Pancreas (tissue), 10 donors: ENCODE results near the gene CACNG3. TPM values are rescaled to one million over a fixed set of nuclear protein-coding genes. Genes with fewer than 3 reads are reported as not detected.

Experiments used
- ATAC-seq, 4 donors: fragments of 200-7000 bp; cut with Tn5 transposase; one replicate each; pipeline versions ENCODE4 v1.8.0 to v1.9.1; 2020; ENCODE audit warnings: mild to moderate bottlenecking in 4 of 4, moderate library complexity in 4 of 4
- DNase-seq, 6 donors: peaks; one replicate each; pipeline ENCODE4 v3.0.0-alpha.2; 2020
- FAIRE-seq: peaks from 2 replicates; lab custom pipeline; 2012; peaks lifted over from hg19 to GRCh38; lab: Jason Lieb, UNC
- H3K27ac ChIP-seq, 4 donors: fragments of 200-600 bp; sonication (generic); 1 replicate in 3 of 4; 2 replicates in 1 of 4; pipeline versions ENCODE4 v1.5.0 to v1.8.0; 2020
- H3K27me3 ChIP-seq, 4 donors: fragments of 200-600 bp; one replicate each; pipeline ENCODE4 v1.8.0; 2021
- H3K36me3 ChIP-seq, 3 donors: fragments of 200-600 bp; sonication (generic) in 1 of 3; one replicate each; pipeline versions ENCODE4 v1.5.0 to v1.8.0; 2020 to 2021
- H3K4me1 ChIP-seq, 3 donors: fragments of 200-600 bp; one replicate each; pipeline ENCODE4 v1.8.0; 2021
- H3K4me3 ChIP-seq, 4 donors: fragments of 200-600 bp; sonication (generic) in 2 of 4; one replicate each; pipeline versions ENCODE4 v1.5.0 to v1.8.0; 2020 to 2021
- H3K9me3 ChIP-seq, 4 donors: fragments of 200-600 bp; one replicate each; pipeline ENCODE4 v1.8.0; 2021
- CTCF ChIP-seq, 4 donors: fragments of 200-600 bp; sonication (generic) in 3 of 4; IDR thresholded peaks; one replicate each; pipeline versions ENCODE4 v1.5.0 to v1.8.0; 2021; ENCODE audit warnings: antibody characterized with exemption in 4 of 4
- WGBS, 2 donors: extraction: QIAGEN DNeasy Blood & Tissue Kit; methylation state at CpG; one replicate each; pipeline ENCODE4 v1.1.7; 2013; 5-methylcytosine and 5-hydroxymethylcytosine counted together
- intact Hi-C, 3 donors: fragments of 100-400 bp; cut with DNase I; formaldehyde crosslinking; loops; one replicate each; pipeline versions ENCODE4 v1.11.1 to v1.14.2; 2022
- polyA plus RNA-seq, 2 donors: library from polyadenylated mRNA; stranded (reverse); fragments of 200-250 nt; gene quantifications; one replicate each; pipeline ENCODE4 v1.2.3, GENCODE V29; 2013
- total RNA-seq, 6 donors: library from RNA; stranded (reverse); fragmentation: NEBNext Ultra II Directional in 4 of 6; extraction: Animal tissue kit (Norgen Biotek cat#: 25700) in 4 of 6; gene quantifications; one replicate each; pipeline versions ENCODE4 v1.2.1 to v1.2.4, GENCODE V29; 2021 to 2023
- donor health status: healthy with polysubstance abuse.
- donor health status: DM: no; HTN: no; CAD: no; lungs with moderate emphysema.
- donor health status: DM: no; HTN: no; CAD: no.
- donor health status: control.
- donor health status: control.
- donor health status: Bipolar disorder and iron deficiency.
- donor health status: DM: yes; HTN: yes; CAD: no.
- donor health status: DM: no; HTN: no; CAD: no.
- donor health status: DM: no; HTN: no; CAD: no.
- donor health status: DM: yes; HTN: yes; CAD: no.

Gene CACNG3
- total and polyA plus RNA-seq, 8 donors = not detected

- intact Hi-C loops = no loop called here
- Histone ChIP-seq H3K4me1 (no peaks in the 10 kb centered on the region), H3K4me3 (no peak overlapping the region), H3K27me3 (peaks cover 0 to 6% (median 3%) of the 10 kb centered on the region in 4 donors), H3K9me3 (no peaks in the 10 kb centered on the region), H3K36me3 (no peaks in the 10 kb centered on the region), H3K27ac (no peak overlapping the region)
- TF ChIP-seq CTCF (IDR thresholded peaks at IDR 0.05) = no peak
- ATAC-seq (peak in 3 of 4 donors; percentile 41 to 64 (median 47)), FAIRE-seq (no peak), DNase-seq (peak; percentile 14 to 74 (median 50))
- WGBS, 2 donors = 45 to 51% methylated on average over 13 of the region's 13 CpGs
These were observed 53.4 kb downstream of the CACNG3 start for GRCh38 chr16:24309258-24310142.

GRCh38 chr16:24315343-24315742 is 59.2 kb downstream of the CACNG3 start:
- DNase-seq (no peak), FAIRE-seq (no peak), ATAC-seq (no peak)
- Histone ChIP-seq H3K27me3 (peaks cover 0 to 6% (median 3%) of the 10 kb centered on the region in 4 donors), H3K27ac (no peak overlapping the region), H3K36me3 (no peaks in the 10 kb centered on the region), H3K9me3 (no peaks in the 10 kb centered on the region), H3K4me3 (no peak overlapping the region), H3K4me1 (no peaks in the 10 kb centered on the region)
- intact Hi-C loops = no loop called here
- no peak for TF ChIP-seq CTCF (IDR thresholded peaks at IDR 0.05)

GRCh38 chr16:24318680-24319079 is 62.5 kb downstream of the CACNG3 start:
- FAIRE-seq = no peak
- 31 to 44% methylated on average over 1 of the region's 1 CpG for WGBS, 2 donors

GRCh38 chr16:24319126-24319814 is 63.1 kb downstream of the CACNG3 start:
- DNase-seq (no peak), FAIRE-seq (no peak), ATAC-seq (no peak)
- H3K4me3 ChIP-seq = no peak overlapping the region
- no peaks in the 10 kb centered on the region for H3K27me3 ChIP-seq
- H3K4me1 ChIP-seq = no peaks in the 10 kb centered on the region
- H3K36me3 ChIP-seq = no peaks in the 10 kb centered on the region
- intact Hi-C loops = no loop called here
- TF ChIP-seq CTCF (IDR thresholded peaks at IDR 0.05) = no peak
- H3K27ac ChIP-seq = no peak overlapping the region
- 50 to 57% methylated on average over 5 of the region's 5 CpGs for WGBS, 2 donors
- H3K9me3 ChIP-seq = no peaks in the 10 kb centered on the region

More at GRCh38 chr16:24318680-24319079, 62.5 kb downstream of the CACNG3 start:
- ATAC-seq = no peak
- H3K27ac ChIP-seq = no peak overlapping the region
- no peak for DNase-seq
- no peak overlapping the region for H3K4me3 ChIP-seq
- H3K36me3 ChIP-seq = no peaks in the 10 kb centered on the region
- TF ChIP-seq CTCF (IDR thresholded peaks at IDR 0.05) = no peak
- no peaks in the 10 kb centered on the region for H3K9me3 ChIP-seq
- no peaks in the 10 kb centered on the region for H3K27me3 ChIP-seq
- H3K4me1 ChIP-seq = no peaks in the 10 kb centered on the region
- intact Hi-C loops = no loop called here
